ENCODE data around the gene IGSF21. TPM values are rescaled to one million over a fixed set of nuclear protein-coding genes. Genes with fewer than 3 reads are reported as not detected.

The IGSF21 gene
- total and polyA plus RNA-seq, 2 donors (not counting 1 experiment from before 2014, with no cell fraction given): not detected

GRCh38 chr1:18093193-18093592, 14.4 kb upstream of the IGSF21 start:
- Mint-ChIP-seq H3K27me3 (peaks cover 39% of the 10 kb centered on the region), H3K4me1 (no peaks in the 10 kb centered on the region), H3K9me3 (ENCODE audit: insufficient read depth) (peaks cover 3% of the 10 kb centered on the region), H3K27ac (no peak overlapping the region), H3K4me3 (no peak overlapping the region)
- intact Hi-C loops (cut with micrococcal nuclease): no loop called here
- Histone ChIP-seq H3K36me3 (replicated peaks in 1 of 2; ENCODE audit: control extremely low read depth in 1 of 2, control insufficient read depth in 1 of 2, extremely low read depth in 1 of 2, insufficient read depth in 2 of 2, low read length in 1 of 2) (no peaks in the 10 kb centered on the region), H3K27ac (ENCODE audit: low read length in 2 of 2) (no peak overlapping the region), H3K9me3 (ENCODE audit: control extremely low read depth in 1 of 3, control insufficient read depth in 2 of 3, insufficient read depth in 1 of 3, low read length in 2 of 3) (peaks cover 0 to 7% (median 1%) of the 10 kb centered on the region in 3 donors), H4K20me1 (ENCODE audit: control insufficient read depth, insufficient read depth, low read length, poor library complexity, severe bottlenecking) (no peaks in the 10 kb centered on the region), H3K4me3 (ENCODE audit: control extremely low read depth in 1 of 5, extremely low read depth in 1 of 5, insufficient read depth in 1 of 5, low read depth in 2 of 5, low read length in 4 of 5) (no peak overlapping the region), H3K79me2 (ENCODE audit: control insufficient read depth, insufficient read depth, low read length) (no peaks in the 10 kb centered on the region), H3K27me3 (replicated peaks in 1 of 4; ENCODE audit: control extremely low read depth in 1 of 4, control insufficient read depth in 3 of 4, insufficient read depth in 4 of 4, low read length in 3 of 4) (no peaks in the 10 kb centered on the region), H3K4me2 (replicated peaks; ENCODE audit: low read depth, low read length, poor library complexity, severe bottlenecking) (no peak overlapping the region), H3K4me1 (ENCODE audit: control insufficient read depth in 2 of 2, insufficient read depth in 2 of 2, low read length in 2 of 2) (no peaks in the 10 kb centered on the region), H2AFZ (ENCODE audit: insufficient read depth, low read depth, low read length, poor library complexity, severe bottlenecking) (no peak overlapping the region), H3K9ac (ENCODE audit: low read length) (no peak overlapping the region)
- ChIA-PET POLR2A (no interaction called here), CTCF (no interaction called here)
- ATAC-seq (ENCODE audit: low read depth) (no peak), DNase-seq (no peak)
- WGBS (ENCODE audit: insufficient coverage): 43% methylated on average over 2 of the region's 2 CpGs
- TF ChIP-seq EZH2 (IDR thresholded peaks at IDR 0.05; ENCODE audit: borderline replicate concordance, insufficient read depth, low read depth, low read length, poor library complexity, severe bottlenecking): no peak
- TF ChIP-seq, protein P1, sequence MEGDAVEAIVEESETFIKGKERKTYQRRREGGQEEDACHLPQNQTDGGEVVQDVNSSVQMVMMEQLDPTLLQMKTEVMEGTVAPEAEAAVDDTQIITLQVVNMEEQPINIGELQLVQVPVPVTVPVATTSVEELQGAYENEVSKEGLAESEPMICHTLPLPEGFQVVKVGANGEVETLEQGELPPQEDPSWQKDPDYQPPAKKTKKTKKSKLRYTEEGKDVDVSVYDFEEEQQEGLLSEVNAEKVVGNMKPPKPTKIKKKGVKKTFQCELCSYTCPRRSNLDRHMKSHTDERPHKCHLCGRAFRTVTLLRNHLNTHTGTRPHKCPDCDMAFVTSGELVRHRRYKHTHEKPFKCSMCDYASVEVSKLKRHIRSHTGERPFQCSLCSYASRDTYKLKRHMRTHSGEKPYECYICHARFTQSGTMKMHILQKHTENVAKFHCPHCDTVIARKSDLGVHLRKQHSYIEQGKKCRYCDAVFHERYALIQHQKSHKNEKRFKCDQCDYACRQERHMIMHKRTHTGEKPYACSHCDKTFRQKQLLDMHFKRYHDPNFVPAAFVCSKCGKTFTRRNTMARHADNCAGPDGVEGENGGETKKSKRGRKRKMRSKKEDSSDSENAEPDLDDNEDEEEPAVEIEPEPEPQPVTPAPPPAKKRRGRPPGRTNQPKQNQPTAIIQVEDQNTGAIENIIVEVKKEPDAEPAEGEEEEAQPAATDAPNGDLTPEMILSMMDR (IDR thresholded peaks at IDR 0.05): no peak

GRCh38 chr1:18093646-18094045, 14.0 kb upstream of the IGSF21 start:
- POLR2A ChIA-PET: no interaction called here
- H3K4me1 ChIP-seq (ENCODE audit: control insufficient read depth in 2 of 2, insufficient read depth in 2 of 2, low read length in 2 of 2): no peaks in the 10 kb centered on the region
- Mint-ChIP-seq H3K27ac (no peak overlapping the region), H3K9me3 (ENCODE audit: insufficient read depth) (peaks cover 3% of the 10 kb centered on the region), H3K27me3 (peaks cover 43% of the 10 kb centered on the region), H3K4me1 (no peaks in the 10 kb centered on the region), H3K4me3 (no peak overlapping the region)
- no peak for ATAC-seq (ENCODE audit: low read depth)
- no peak for DNase-seq
- no peaks in the 10 kb centered on the region for H4K20me1 ChIP-seq (ENCODE audit: control insufficient read depth, insufficient read depth, low read length, poor library complexity, severe bottlenecking)
- CTCF ChIA-PET: no interaction called here
- no peaks in the 10 kb centered on the region for H3K36me3 ChIP-seq (replicated peaks in 1 of 2; ENCODE audit: control extremely low read depth in 1 of 2, control insufficient read depth in 1 of 2, extremely low read depth in 1 of 2, insufficient read depth in 2 of 2, low read length in 1 of 2)
- H2AFZ ChIP-seq (ENCODE audit: insufficient read depth, low read depth, low read length, poor library complexity, severe bottlenecking): no peak overlapping the region
- no peaks in the 10 kb centered on the region for H3K27me3 ChIP-seq (replicated peaks in 1 of 4; ENCODE audit: control extremely low read depth in 1 of 4, control insufficient read depth in 3 of 4, insufficient read depth in 4 of 4, low read length in 3 of 4)
- H3K9me3 ChIP-seq (ENCODE audit: control extremely low read depth in 1 of 3, control insufficient read depth in 2 of 3, insufficient read depth in 1 of 3, low read length in 2 of 3): peaks cover 0 to 7% (median 1%) of the 10 kb centered on the region in 3 donors
- TF ChIP-seq, protein P1 (IDR thresholded peaks at IDR 0.05): no peak
- TF ChIP-seq EZH2 (IDR thresholded peaks at IDR 0.05; ENCODE audit: borderline replicate concordance, insufficient read depth, low read depth, low read length, poor library complexity, severe bottlenecking): no peak
- H3K4me3 ChIP-seq (ENCODE audit: control extremely low read depth in 1 of 5, extremely low read depth in 1 of 5, insufficient read depth in 1 of 5, low read depth in 2 of 5, low read length in 4 of 5): no peak overlapping the region
- intact Hi-C loops (cut with micrococcal nuclease): no loop called here
- H3K79me2 ChIP-seq (ENCODE audit: control insufficient read depth, insufficient read depth, low read length): no peaks in the 10 kb centered on the region
- no peak overlapping the region for H3K9ac ChIP-seq (ENCODE audit: low read length)
- no peak overlapping the region for H3K27ac ChIP-seq (ENCODE audit: low read length in 2 of 2)
- WGBS (ENCODE audit: insufficient coverage): 100% methylated on average over 1 of the region's 2 CpGs
- H3K4me2 ChIP-seq (replicated peaks; ENCODE audit: low read depth, low read length, poor library complexity, severe bottlenecking): no peak overlapping the region
